HG03066 (cell line): ENCODE measurements around the gene AAK1.
"Not testable (repeated sequence)": the region's sequence is repeated elsewhere in the genome, so short reads cannot be mapped to it uniquely, and the experiment has no call there.

Source experiments
- ATAC-seq: cut with Tn5 transposase; IDR thresholded peaks from one replicate; pipeline ENCODE4 v1.9.1; 2021; ENCODE audit warnings: low read depth; ENCODE audit not compliant: unreplicated experiment

AAK1 gene

GRCh38 chr2:69660637-69661036 lies 17.1 kb upstream of the AAK1 start:
- no peak for ATAC-seq

- ATAC-seq = no peak
Observed at GRCh38 chr2:69659941-69660483, 16.5 kb upstream of the AAK1 start.

- no peak for ATAC-seq
Observed at GRCh38 chr2:69659349-69659748, 15.8 kb upstream of the AAK1 start.

GRCh38 chr2:69652206-69652605 lies 8.7 kb upstream of the AAK1 start:
- ATAC-seq = no peak

- ATAC-seq = not testable (repeated sequence)
Observed at GRCh38 chr2:69647196-69647595, 3.7 kb upstream of the AAK1 start.

GRCh38 chr2:69646714-69647113 lies 3.2 kb upstream of the AAK1 start:
- no peak for ATAC-seq

GRCh38 chr2:69645921-69646320 lies 2.4 kb upstream of the AAK1 start:
- no peak for ATAC-seq

- no peak for ATAC-seq
Observed at GRCh38 chr2:69645031-69645431, 1.5 kb upstream of the AAK1 start.

- no peak for ATAC-seq
Observed at GRCh38 chr2:69644506-69644979, 1.0 kb upstream of the AAK1 start.

GRCh38 chr2:69642709-69643601 lies 584 bp downstream of the AAK1 start:
- no peak for ATAC-seq

GRCh38 chr2:69641887-69642708 lies 1.4 kb downstream of the AAK1 start:
- no peak for ATAC-seq

- ATAC-seq = no peak
Observed at GRCh38 chr2:69641471-69641870, 2.1 kb downstream of the AAK1 start.

GRCh38 chr2:69639266-69639665 lies 4.3 kb downstream of the AAK1 start:
- ATAC-seq = no peak

GRCh38 chr2:69638630-69639029 lies 4.9 kb downstream of the AAK1 start:
- no peak for ATAC-seq

GRCh38 chr2:69637923-69638322 lies 5.6 kb downstream of the AAK1 start:
- ATAC-seq = no peak

- ATAC-seq = no peak
Observed at GRCh38 chr2:69636395-69636794, 7.1 kb downstream of the AAK1 start.

GRCh38 chr2:69635432-69635831 lies 8.1 kb downstream of the AAK1 start:
- ATAC-seq = no peak

GRCh38 chr2:69634196-69634821 lies 9.2 kb downstream of the AAK1 start:
- ATAC-seq = no peak

GRCh38 chr2:69631402-69631801 lies 12.1 kb downstream of the AAK1 start:
- no peak for ATAC-seq

- no peak for ATAC-seq
Observed at GRCh38 chr2:69629921-69630608, 13.5 kb downstream of the AAK1 start.
